Mucosa of rectum (tissue), 2 donors: ENCODE data around the gene TMED9.
A peak's percentile ranks its signal among the peaks of the same experiment; 100 is the strongest.

ENCODE experiments used
- H3K27ac ChIP-seq, 2 donors: one replicate each; pipeline ENCODE4 v1.7.0; 2013; ENCODE audit warnings: inconsistent platforms in 2 of 2, low read depth in 2 of 2, low read length in 2 of 2
- H3K27me3 ChIP-seq, 2 donors: one replicate each; pipeline ENCODE4 v1.7.0; 2013; ENCODE audit warnings: low read length in 2 of 2; ENCODE audit not compliant: control insufficient read depth in 2 of 2, insufficient read depth in 2 of 2
- H3K36me3 ChIP-seq, 2 donors: one replicate each; pipeline ENCODE4 v1.7.0; 2013; ENCODE audit warnings: low read length in 2 of 2; ENCODE audit not compliant: control insufficient read depth in 2 of 2, insufficient read depth in 2 of 2
- H3K4me1 ChIP-seq, 2 donors: one replicate each; pipeline ENCODE4 v1.7.0; 2013; ENCODE audit warnings: low read length in 2 of 2, mild to moderate bottlenecking in 1 of 2; ENCODE audit not compliant: control insufficient read depth in 2 of 2, insufficient read depth in 2 of 2
- H3K4me3 ChIP-seq, 2 donors: one replicate each; pipeline ENCODE4 v1.7.0; 2013; ENCODE audit warnings: low read length in 2 of 2
- H3K9ac ChIP-seq, 2 donors: one replicate each; pipeline ENCODE4 v1.7.0; 2013; ENCODE audit warnings: low read length in 2 of 2, low read depth in 1 of 2, mild to moderate bottlenecking in 1 of 2
- H3K9me3 ChIP-seq, 2 donors: one replicate each; pipeline ENCODE4 v1.7.0; 2013; ENCODE audit warnings: low read length in 2 of 2; ENCODE audit not compliant: control insufficient read depth in 2 of 2
- donor health status: healthy.
- donor health status: Normal muscosa, but diverticular disease.

The TMED9 gene

GRCh38 chr5:177604656-177605055 is 12.7 kb downstream of the TMED9 start:
- peak overlapping the region; percentile 32 to 66 for H3K27ac ChIP-seq
- no peaks in the 10 kb centered on the region for H3K9me3 ChIP-seq
- H3K27me3 ChIP-seq, result no peaks in the 10 kb centered on the region
- peaks cover 0 to 2% of the 10 kb centered on the region in 2 donors for H3K36me3 ChIP-seq
- peak overlapping the region in 1 of 2 donors; percentile 42 for H3K9ac ChIP-seq
- peak overlapping the region; percentile 7 to 25 for H3K4me3 ChIP-seq
- H3K4me1 ChIP-seq, result peaks cover 26 to 33% of the 10 kb centered on the region in 2 donors

- Histone ChIP-seq H3K9ac (no peak overlapping the region), H3K9me3 (no peaks in the 10 kb centered on the region), H3K36me3 (peaks cover 0 to 2% of the 10 kb centered on the region in 2 donors), H3K27me3 (no peaks in the 10 kb centered on the region), H3K27ac (peak overlapping the region; percentile 32 to 66), H3K4me1 (peaks cover 26 to 33% of the 10 kb centered on the region in 2 donors), H3K4me3 (peak overlapping the region; percentile 22 to 28)
Measured at GRCh38 chr5:177605078-177605477, 13.1 kb downstream of the TMED9 start.

GRCh38 chr5:177605667-177606066 is 13.7 kb downstream of the TMED9 start:
- Histone ChIP-seq H3K27me3 (no peaks in the 10 kb centered on the region), H3K4me3 (no peak overlapping the region), H3K4me1 (peaks cover 23 to 30% of the 10 kb centered on the region in 2 donors), H3K9ac (no peak overlapping the region), H3K9me3 (no peaks in the 10 kb centered on the region), H3K27ac (no peak overlapping the region), H3K36me3 (peaks cover 0 to 2% of the 10 kb centered on the region in 2 donors)

GRCh38 chr5:177606071-177607051 is 14.4 kb downstream of the TMED9 start:
- H3K27ac ChIP-seq, result no peak overlapping the region
- H3K36me3 ChIP-seq, result peaks cover 0 to 2% of the 10 kb centered on the region in 2 donors
- H3K27me3 ChIP-seq, result no peaks in the 10 kb centered on the region
- H3K4me3 ChIP-seq, result no peak overlapping the region
- no peak overlapping the region for H3K9ac ChIP-seq
- no peaks in the 10 kb centered on the region for H3K9me3 ChIP-seq
- H3K4me1 ChIP-seq, result peaks cover 16 to 24% of the 10 kb centered on the region in 2 donors

GRCh38 chr5:177607115-177607451 is 15.1 kb downstream of the TMED9 start:
- H3K4me3 ChIP-seq, result no peak overlapping the region
- no peak overlapping the region for H3K9ac ChIP-seq
- no peak overlapping the region for H3K27ac ChIP-seq
- H3K27me3 ChIP-seq, result no peaks in the 10 kb centered on the region
- H3K36me3 ChIP-seq, result peaks cover 0 to 2% of the 10 kb centered on the region in 2 donors
- peaks cover 16 to 24% of the 10 kb centered on the region in 2 donors for H3K4me1 ChIP-seq
- H3K9me3 ChIP-seq, result no peaks in the 10 kb centered on the region

- H3K9ac ChIP-seq, result no peak overlapping the region
- H3K9me3 ChIP-seq, result no peaks in the 10 kb centered on the region
- no peaks in the 10 kb centered on the region for H3K27me3 ChIP-seq
- H3K36me3 ChIP-seq, result peaks cover 0 to 2% of the 10 kb centered on the region in 2 donors
- peaks cover 16 to 24% of the 10 kb centered on the region in 2 donors for H3K4me1 ChIP-seq
- no peak overlapping the region for H3K4me3 ChIP-seq
- H3K27ac ChIP-seq, result no peak overlapping the region
Measured at GRCh38 chr5:177607452-177608192, 15.6 kb downstream of the TMED9 start.

GRCh38 chr5:177608243-177609075 is 16.5 kb downstream of the TMED9 start:
- peaks cover 0 to 5% of the 10 kb centered on the region in 2 donors for H3K36me3 ChIP-seq
- H3K9ac ChIP-seq, result no peak overlapping the region
- no peak overlapping the region for H3K27ac ChIP-seq
- H3K4me1 ChIP-seq, result peaks cover 16 to 24% of the 10 kb centered on the region in 2 donors
- H3K27me3 ChIP-seq, result no peaks in the 10 kb centered on the region
- no peak overlapping the region for H3K4me3 ChIP-seq
- H3K9me3 ChIP-seq, result no peaks in the 10 kb centered on the region

- no peaks in the 10 kb centered on the region for H3K9me3 ChIP-seq
- no peaks in the 10 kb centered on the region for H3K27me3 ChIP-seq
- H3K4me1 ChIP-seq, result peaks cover 16 to 24% of the 10 kb centered on the region in 2 donors
- H3K36me3 ChIP-seq, result peaks cover 0 to 5% of the 10 kb centered on the region in 2 donors
- H3K9ac ChIP-seq, result no peak overlapping the region
- H3K27ac ChIP-seq, result no peak overlapping the region
- no peak overlapping the region for H3K4me3 ChIP-seq
Measured at GRCh38 chr5:177609076-177610059, 17.4 kb downstream of the TMED9 start.
